ENCODE measurements around the gene TCF21. TPM values are rescaled to one million over a fixed set of nuclear protein-coding genes. Genes with fewer than 3 reads are reported as not detected.
A peak's percentile ranks its signal among the peaks of the same experiment; 100 is the strongest.
"Not testable (repeated sequence)": the region's sequence is repeated elsewhere in the genome, so short reads cannot be mapped to it uniquely, and the experiment has no call there.

The TCF21 gene
- under 0.01 and 0.22 TPM in 2 replicates for total RNA-seq (2012; rRNA removed)

DNA sequence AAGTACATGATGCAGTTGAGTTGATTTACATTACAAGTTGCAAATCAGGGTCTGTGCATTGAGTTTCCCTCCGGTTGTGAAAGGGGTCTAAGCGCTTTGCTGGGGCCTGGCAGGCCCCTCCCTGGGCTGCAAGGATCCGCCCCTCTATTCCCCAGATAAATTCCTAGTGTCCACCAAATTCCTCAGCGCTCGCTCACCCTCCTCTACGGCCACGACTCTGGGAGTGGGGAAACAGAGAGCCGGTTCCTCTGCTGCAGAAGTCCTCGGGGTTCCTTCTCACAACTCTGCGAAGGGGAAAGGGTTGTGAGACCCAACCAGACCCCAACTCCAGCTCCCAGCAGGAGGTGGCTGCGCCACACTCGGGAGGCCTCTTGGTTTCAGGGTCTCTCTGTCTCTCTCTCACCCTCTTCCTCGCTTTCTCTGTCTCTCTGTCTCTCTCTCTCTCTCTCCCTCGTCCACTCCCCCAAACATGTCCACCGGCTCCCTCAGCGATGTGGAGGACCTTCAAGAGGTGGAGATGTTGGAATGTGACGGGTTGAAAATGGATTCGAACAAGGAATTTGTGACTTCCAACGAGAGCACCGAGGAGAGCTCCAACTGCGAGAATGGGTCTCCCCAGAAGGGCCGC lies at the start of gene TCF21:
TSS of gene TCF21 (plus strand) at position 185 of the 628 bp plus-strand sequence. CDS start at position 470, 285 bp downstream.
- Histone ChIP-seq H3K4me3 (ENCODE audit: low read length) (peak within 1 kb of the TSS; percentile 49), H3K27me3 (ENCODE audit: control insufficient read depth, insufficient read depth, low read length) (no peaks in the 10 kb centered on the region)

GRCh38 chr6:133841176-133841575 lies 47.7 kb upstream of the TCF21 start:
- H3K9me3 ChIP-seq (replicated peaks; ENCODE audit: low read length) = no peaks in the 10 kb centered on the region
- no peak overlapping the region for H3K4me2 ChIP-seq (ENCODE audit: low read length)
- no peaks in the 10 kb centered on the region for H3K27me3 ChIP-seq (ENCODE audit: control insufficient read depth, insufficient read depth, low read length)
- no peak overlapping the region for H3K4me3 ChIP-seq (ENCODE audit: low read length)
- H3K4me1 ChIP-seq (ENCODE audit: control insufficient read depth, insufficient read depth, low read length) = no peaks in the 10 kb centered on the region
- H3K9ac ChIP-seq (ENCODE audit: low read depth, low read length) = no peak overlapping the region
- no peaks in the 10 kb centered on the region for H3K36me3 ChIP-seq (ENCODE audit: insufficient read depth, low read length)

More for the DNA sequence above, at the start of gene TCF21:
- H3K4me1 ChIP-seq (ENCODE audit: control insufficient read depth, insufficient read depth, low read length) = peaks cover 6% of the 10 kb centered on the region
- H3K4me2 ChIP-seq (ENCODE audit: low read length) = peak within 1 kb of the TSS; percentile 95
- H3K9ac ChIP-seq (ENCODE audit: low read depth, low read length) = peak within 1 kb of the TSS; percentile 78
- no peaks in the 10 kb centered on the region for H3K9me3 ChIP-seq (replicated peaks; ENCODE audit: low read length)
- no peaks in the 10 kb centered on the region for H3K36me3 ChIP-seq (ENCODE audit: insufficient read depth, low read length)

- H3K4me3 ChIP-seq (ENCODE audit: low read length) = no peak overlapping the region
- H3K4me1 ChIP-seq (ENCODE audit: control insufficient read depth, insufficient read depth, low read length) = no peaks in the 10 kb centered on the region
- H3K9ac ChIP-seq (ENCODE audit: low read depth, low read length) = no peak overlapping the region
- no peaks in the 10 kb centered on the region for H3K36me3 ChIP-seq (ENCODE audit: insufficient read depth, low read length)
- H3K27me3 ChIP-seq (ENCODE audit: control insufficient read depth, insufficient read depth, low read length) = no peaks in the 10 kb centered on the region
- no peak overlapping the region for H3K4me2 ChIP-seq (ENCODE audit: low read length)
- no peaks in the 10 kb centered on the region for H3K9me3 ChIP-seq (replicated peaks; ENCODE audit: low read length)
Measured at GRCh38 chr6:133843098-133843497, 45.8 kb upstream of the TCF21 start.

DNA sequence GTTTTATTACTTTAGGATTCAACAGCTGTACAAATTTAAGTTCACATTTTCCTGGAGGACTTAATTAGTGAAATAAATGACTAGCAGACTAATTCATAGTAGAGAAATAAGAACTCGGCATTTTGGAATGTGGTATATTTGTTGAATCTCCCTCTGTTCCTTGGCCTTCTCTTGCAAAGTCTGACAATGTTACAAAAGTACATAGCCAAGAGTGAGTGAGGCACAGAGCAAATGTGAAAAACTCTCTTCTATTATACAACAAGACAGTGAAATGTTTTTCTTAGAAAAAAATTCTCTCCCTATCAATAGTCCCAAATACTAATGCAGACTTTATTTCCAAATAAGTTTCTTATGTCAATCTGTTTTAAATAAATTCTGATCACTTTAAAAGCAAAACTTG lies 44.2 kb upstream of the TCF21 start:
- no peak overlapping the region for H3K4me2 ChIP-seq (ENCODE audit: low read length)
- no peaks in the 10 kb centered on the region for H3K36me3 ChIP-seq (ENCODE audit: insufficient read depth, low read length)
- H3K9me3 ChIP-seq (replicated peaks; ENCODE audit: low read length) = no peaks in the 10 kb centered on the region
- no peak overlapping the region for H3K9ac ChIP-seq (ENCODE audit: low read depth, low read length)
- H3K4me3 ChIP-seq (ENCODE audit: low read length) = no peak overlapping the region
- H3K4me1 ChIP-seq (ENCODE audit: control insufficient read depth, insufficient read depth, low read length) = no peaks in the 10 kb centered on the region
- H3K27me3 ChIP-seq (ENCODE audit: control insufficient read depth, insufficient read depth, low read length) = no peaks in the 10 kb centered on the region

- Histone ChIP-seq H3K9ac (ENCODE audit: low read depth, low read length) (no peak overlapping the region), H3K9me3 (replicated peaks; ENCODE audit: low read length) (no peaks in the 10 kb centered on the region), H3K4me2 (ENCODE audit: low read length) (no peak overlapping the region), H3K4me1 (ENCODE audit: control insufficient read depth, insufficient read depth, low read length) (no peaks in the 10 kb centered on the region), H3K27me3 (ENCODE audit: control insufficient read depth, insufficient read depth, low read length) (no peaks in the 10 kb centered on the region), H3K4me3 (ENCODE audit: low read length) (no peak overlapping the region), H3K36me3 (ENCODE audit: insufficient read depth, low read length) (no peaks in the 10 kb centered on the region)
Measured at GRCh38 chr6:133854041-133854363, 34.9 kb upstream of the TCF21 start.

DNA sequence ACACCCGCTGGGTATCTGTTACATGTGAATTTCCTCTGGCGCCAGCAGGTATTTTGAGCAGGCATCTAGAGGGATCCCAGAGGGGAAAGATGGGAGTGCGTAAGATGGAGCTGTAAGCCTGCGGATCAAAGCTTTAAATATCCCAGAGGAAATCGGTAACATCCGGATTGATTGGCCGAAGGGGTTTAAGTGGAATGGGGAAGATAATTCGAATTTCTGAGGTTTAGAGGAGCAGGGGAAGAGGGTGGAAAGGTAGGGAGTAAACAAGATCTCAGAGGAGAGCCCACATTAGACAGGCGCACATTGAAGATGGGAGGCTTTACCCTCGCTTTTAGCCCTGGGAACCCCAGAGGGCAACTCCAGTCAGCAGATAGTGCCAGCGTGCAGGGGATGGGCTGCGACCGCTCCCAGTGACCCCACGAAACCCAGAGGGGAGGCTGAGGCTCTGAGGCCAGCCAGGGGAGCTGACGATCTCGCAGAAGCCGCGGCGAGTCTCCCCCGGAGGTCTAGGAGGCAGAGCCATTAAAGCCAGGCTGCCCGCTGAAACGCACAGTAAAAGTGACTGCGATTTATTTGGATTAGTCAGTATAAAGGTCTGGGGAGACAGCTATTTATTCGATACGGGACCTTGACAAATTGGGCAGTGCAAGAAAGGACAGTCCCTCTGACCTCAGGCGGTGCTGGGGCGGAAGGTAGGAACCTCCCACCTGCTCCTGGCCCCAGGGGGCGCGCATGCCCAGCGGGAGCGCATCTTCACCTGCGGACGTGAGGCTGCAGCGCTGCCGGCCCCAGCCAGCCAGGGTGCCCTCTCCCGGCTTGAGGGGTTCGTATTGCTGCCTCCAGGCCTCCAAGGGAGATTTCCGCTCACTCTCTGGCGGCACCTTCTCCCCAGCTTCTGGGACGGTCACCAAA lies 34.3 kb upstream of the TCF21 start:
- Histone ChIP-seq H3K4me2 (ENCODE audit: low read length) (peak overlapping the region; percentile 35), H3K27me3 (ENCODE audit: control insufficient read depth, insufficient read depth, low read length) (no peaks in the 10 kb centered on the region), H3K9me3 (replicated peaks; ENCODE audit: low read length) (no peaks in the 10 kb centered on the region), H3K36me3 (ENCODE audit: insufficient read depth, low read length) (no peaks in the 10 kb centered on the region), H3K4me3 (ENCODE audit: low read length) (peak overlapping the region; percentile 33), H3K4me1 (ENCODE audit: control insufficient read depth, insufficient read depth, low read length) (no peaks in the 10 kb centered on the region), H3K9ac (ENCODE audit: low read depth, low read length) (no peak overlapping the region)

DNA sequence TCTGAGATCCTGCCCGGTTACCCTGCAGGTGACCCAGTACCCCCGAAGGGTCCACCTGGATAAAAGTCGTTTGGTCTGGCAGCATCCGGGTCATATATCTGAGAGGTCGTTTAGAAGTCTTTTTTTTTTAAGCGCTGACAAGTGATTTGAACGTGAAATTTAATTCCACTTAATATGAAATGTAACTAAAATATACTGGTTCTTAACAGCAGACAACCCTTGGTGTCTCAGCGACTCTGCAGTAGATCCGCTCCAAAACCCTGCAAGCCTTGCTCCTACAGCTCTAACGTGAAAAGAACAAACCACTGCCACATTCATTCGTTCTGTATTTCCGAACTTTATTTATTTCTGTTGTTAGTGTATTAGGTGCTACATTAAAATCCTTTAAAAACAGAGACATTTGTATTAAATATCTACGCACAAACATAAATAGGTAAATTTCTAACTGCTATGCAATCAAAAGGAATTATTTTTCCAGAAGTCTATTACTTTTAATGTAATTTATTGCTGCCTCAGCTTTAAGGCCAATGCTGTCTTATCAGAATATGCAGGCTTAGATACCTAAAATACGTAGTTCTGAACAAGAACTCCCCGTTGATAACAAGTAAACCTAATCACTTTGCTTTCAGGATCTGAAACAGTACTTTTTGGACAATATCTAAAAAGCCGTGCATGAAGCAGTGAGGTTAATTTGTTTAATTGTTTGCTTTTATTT lies 33.5 kb upstream of the TCF21 start:
- no peaks in the 10 kb centered on the region for H3K27me3 ChIP-seq (ENCODE audit: control insufficient read depth, insufficient read depth, low read length)
- H3K4me2 ChIP-seq (ENCODE audit: low read length) = peak overlapping the region; percentile 35
- H3K9me3 ChIP-seq (replicated peaks; ENCODE audit: low read length) = no peaks in the 10 kb centered on the region
- no peak overlapping the region for H3K4me3 ChIP-seq (ENCODE audit: low read length)
- H3K9ac ChIP-seq (ENCODE audit: low read depth, low read length) = no peak overlapping the region
- no peaks in the 10 kb centered on the region for H3K36me3 ChIP-seq (ENCODE audit: insufficient read depth, low read length)
- no peaks in the 10 kb centered on the region for H3K4me1 ChIP-seq (ENCODE audit: control insufficient read depth, insufficient read depth, low read length)

GRCh38 chr6:133855991-133856370 lies 32.9 kb upstream of the TCF21 start:
- Histone ChIP-seq H3K4me1 (ENCODE audit: control insufficient read depth, insufficient read depth, low read length) (no peaks in the 10 kb centered on the region), H3K36me3 (ENCODE audit: insufficient read depth, low read length) (no peaks in the 10 kb centered on the region), H3K27me3 (ENCODE audit: control insufficient read depth, insufficient read depth, low read length) (no peaks in the 10 kb centered on the region), H3K9ac (ENCODE audit: low read depth, low read length) (no peak overlapping the region), H3K4me3 (ENCODE audit: low read length) (no peak overlapping the region), H3K9me3 (replicated peaks; ENCODE audit: low read length) (no peaks in the 10 kb centered on the region), H3K4me2 (ENCODE audit: low read length) (no peak overlapping the region)

DNA sequence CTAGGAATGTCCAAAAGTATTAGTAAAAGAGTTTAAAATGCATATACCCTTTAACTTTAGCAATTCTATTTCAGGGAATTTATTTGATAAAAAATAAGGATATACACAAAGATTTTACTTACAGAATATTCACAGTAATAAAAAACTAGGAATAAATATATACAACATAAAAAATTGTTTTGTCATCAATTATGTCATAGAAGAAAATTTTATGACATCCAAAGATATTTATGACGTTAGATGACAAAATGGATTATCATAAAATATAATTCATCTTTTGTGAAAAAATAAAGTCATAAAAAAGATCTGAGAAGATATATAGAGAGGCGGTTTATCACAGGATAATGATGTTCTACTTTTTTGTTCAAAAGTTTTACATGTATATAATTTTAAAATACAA lies 32.0 kb upstream of the TCF21 start:
- Histone ChIP-seq H3K4me1 (ENCODE audit: control insufficient read depth, insufficient read depth, low read length) (no peaks in the 10 kb centered on the region), H3K4me3 (ENCODE audit: low read length) (no peak overlapping the region), H3K36me3 (ENCODE audit: insufficient read depth, low read length) (no peaks in the 10 kb centered on the region), H3K9me3 (replicated peaks; ENCODE audit: low read length) (no peaks in the 10 kb centered on the region), H3K4me2 (ENCODE audit: low read length) (no peak overlapping the region), H3K9ac (ENCODE audit: low read depth, low read length) (no peak overlapping the region), H3K27me3 (ENCODE audit: control insufficient read depth, insufficient read depth, low read length) (no peaks in the 10 kb centered on the region)

DNA sequence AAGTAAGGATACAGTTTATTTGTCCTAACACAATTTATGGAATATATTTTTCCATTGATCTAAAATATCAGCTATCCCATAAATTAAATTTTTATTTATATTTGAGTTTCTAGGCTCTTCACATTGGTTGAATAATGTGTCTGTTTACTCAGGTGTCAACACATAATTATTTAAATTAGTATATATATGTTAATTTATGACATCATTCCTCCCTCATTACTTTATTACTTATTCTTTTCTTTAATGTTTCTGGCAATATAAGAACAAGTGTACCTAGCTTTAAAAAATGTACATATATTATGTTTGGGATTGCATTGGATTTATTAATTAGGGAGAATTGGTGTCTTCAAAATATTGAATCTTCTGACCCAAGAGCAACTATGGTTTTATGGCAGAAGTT lies 31.2 kb upstream of the TCF21 start:
- Histone ChIP-seq H3K36me3 (ENCODE audit: insufficient read depth, low read length) (no peaks in the 10 kb centered on the region), H3K4me1 (ENCODE audit: control insufficient read depth, insufficient read depth, low read length) (no peaks in the 10 kb centered on the region), H3K4me3 (ENCODE audit: low read length) (no peak overlapping the region), H3K9me3 (replicated peaks; ENCODE audit: low read length) (peaks cover 4% of the 10 kb centered on the region), H3K9ac (ENCODE audit: low read depth, low read length) (no peak overlapping the region), H3K4me2 (ENCODE audit: low read length) (no peak overlapping the region), H3K27me3 (ENCODE audit: control insufficient read depth, insufficient read depth, low read length) (no peaks in the 10 kb centered on the region)

DNA sequence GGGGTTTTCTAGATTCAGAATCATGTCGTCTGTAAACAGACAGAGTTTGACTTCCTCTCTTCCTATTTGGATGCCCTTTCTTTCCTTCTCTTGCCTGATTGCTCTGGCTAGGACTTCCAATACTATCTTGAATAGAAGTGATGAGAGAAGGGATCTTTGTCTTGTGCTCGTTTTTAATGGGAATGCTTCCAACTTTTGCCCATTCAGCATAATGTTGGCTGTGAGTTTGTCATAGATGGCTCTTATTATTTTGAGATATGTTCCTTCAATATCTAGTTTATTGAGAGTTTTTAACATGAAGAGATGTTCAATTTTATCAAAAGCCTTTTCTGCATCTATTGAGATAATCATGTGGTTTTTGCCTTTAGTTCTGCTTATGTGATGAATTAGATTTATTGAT lies 27.6 kb upstream of the TCF21 start:
- H3K9me3 ChIP-seq (replicated peaks; ENCODE audit: low read length) = peaks cover 12% of the 10 kb centered on the region
- not testable (repeated sequence) for H3K4me2 ChIP-seq (ENCODE audit: low read length); H3K36me3 ChIP-seq (ENCODE audit: insufficient read depth, low read length); H3K4me1 ChIP-seq (ENCODE audit: control insufficient read depth, insufficient read depth, low read length); H3K27me3 ChIP-seq (ENCODE audit: control insufficient read depth, insufficient read depth, low read length); H3K9ac ChIP-seq (ENCODE audit: low read depth, low read length); H3K4me3 ChIP-seq (ENCODE audit: low read length)
